Measurements from ENCODE around the gene CLCN1.

CLCN1 gene

DNA sequence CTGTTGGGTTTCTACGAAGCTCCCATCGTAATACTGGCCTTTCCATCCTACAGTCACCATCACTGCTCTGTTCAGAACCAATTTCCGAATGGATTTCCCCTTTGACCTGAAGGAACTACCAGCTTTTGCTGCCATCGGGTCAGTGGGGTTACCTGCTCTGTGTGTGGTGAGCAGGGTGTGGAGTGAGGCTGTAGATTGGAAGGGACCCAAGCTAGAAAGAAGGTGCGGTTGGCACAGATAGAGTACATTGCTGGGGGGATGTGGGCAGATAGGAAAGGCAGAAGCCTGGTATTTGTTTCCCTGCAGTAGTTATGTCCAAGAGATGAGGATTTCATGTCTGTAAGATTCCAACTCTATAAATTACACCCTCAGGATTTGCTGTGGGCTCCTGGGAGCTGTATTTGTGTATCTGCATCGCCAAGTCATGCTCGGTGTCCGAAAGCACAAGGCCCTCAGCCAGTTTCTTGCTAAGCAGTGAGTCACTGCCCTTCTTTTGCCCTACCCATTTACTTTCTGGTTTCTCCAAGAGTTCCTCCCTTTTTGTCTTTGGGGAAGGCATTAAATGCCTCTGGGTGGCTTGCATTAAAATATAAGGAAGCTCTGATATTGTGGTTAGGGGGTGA is 15.4 kb downstream of the CLCN1 start:
- H3K4me3 ChIP-seq (ENCODE audit: low read depth, low read length): no peak overlapping the region
- TF ChIP-seq, protein P1, sequence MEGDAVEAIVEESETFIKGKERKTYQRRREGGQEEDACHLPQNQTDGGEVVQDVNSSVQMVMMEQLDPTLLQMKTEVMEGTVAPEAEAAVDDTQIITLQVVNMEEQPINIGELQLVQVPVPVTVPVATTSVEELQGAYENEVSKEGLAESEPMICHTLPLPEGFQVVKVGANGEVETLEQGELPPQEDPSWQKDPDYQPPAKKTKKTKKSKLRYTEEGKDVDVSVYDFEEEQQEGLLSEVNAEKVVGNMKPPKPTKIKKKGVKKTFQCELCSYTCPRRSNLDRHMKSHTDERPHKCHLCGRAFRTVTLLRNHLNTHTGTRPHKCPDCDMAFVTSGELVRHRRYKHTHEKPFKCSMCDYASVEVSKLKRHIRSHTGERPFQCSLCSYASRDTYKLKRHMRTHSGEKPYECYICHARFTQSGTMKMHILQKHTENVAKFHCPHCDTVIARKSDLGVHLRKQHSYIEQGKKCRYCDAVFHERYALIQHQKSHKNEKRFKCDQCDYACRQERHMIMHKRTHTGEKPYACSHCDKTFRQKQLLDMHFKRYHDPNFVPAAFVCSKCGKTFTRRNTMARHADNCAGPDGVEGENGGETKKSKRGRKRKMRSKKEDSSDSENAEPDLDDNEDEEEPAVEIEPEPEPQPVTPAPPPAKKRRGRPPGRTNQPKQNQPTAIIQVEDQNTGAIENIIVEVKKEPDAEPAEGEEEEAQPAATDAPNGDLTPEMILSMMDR (IDR thresholded peaks at IDR 0.05; ENCODE audit: borderline replicate concordance, insufficient read depth, low read depth, low read length): no peak

DNA sequence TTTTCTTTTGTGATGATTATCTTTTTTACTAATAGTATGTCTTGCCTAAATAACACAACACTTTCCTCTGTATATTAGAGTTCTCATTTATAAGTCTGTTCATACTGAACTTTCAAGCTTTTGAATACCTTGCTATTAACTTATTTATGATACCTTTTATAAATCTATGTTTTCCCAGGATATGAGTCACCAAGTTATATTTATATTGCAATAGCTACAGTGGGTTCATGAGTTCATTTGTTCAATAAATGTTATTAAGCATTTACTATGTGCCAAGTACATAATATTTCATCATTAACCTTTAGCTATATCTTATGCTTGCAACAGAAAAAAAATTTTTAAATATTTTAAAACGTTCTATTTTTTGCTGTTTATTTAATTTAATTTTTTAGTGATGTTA is 18.3 kb downstream of the CLCN1 start:
- H3K4me3 ChIP-seq (ENCODE audit: low read depth, low read length): no peak overlapping the region
- TF ChIP-seq, protein P1 (IDR thresholded peaks at IDR 0.05; ENCODE audit: borderline replicate concordance, insufficient read depth, low read depth, low read length): no peak

DNA sequence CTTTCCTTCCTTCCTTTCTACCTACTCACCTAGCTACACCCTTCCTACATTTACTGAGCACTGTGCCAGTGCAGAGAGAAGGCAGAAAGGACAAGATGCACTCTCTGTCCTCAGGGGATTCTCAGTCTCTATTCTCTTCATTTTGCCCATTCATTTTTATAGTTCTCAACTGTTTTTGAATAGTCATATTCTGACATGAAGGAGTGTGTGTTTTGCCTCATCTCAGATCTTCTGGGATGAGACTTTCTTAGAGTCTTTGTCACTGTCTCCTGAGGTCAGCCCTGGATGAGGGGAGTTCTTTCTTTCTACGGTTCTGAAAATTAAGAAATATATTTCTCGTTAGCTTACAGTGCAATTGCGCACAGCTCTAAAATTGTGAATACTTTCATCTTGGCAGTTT is 21.3 kb downstream of the CLCN1 start:
- no peak overlapping the region for H3K4me3 ChIP-seq (ENCODE audit: low read depth, low read length)
- TF ChIP-seq, protein P1 (IDR thresholded peaks at IDR 0.05; ENCODE audit: borderline replicate concordance, insufficient read depth, low read depth, low read length): no peak

DNA sequence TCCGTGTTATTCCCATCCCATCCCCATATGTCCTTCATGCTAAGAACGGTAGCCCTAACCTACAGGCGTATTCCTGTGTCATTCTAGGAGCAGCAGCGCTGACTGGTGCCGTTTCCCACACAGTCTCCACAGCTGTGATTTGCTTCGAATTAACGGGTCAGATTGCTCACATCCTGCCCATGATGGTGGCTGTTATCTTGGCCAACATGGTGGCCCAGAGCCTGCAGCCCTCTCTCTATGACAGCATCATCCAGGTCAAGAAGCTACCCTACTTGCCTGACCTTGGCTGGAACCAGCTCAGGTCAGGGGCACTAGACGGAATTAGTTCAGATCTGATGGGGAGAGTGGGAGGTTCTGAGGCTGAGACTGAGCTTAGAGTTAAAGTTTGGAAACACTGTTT is 25.9 kb downstream of the CLCN1 start:
- H3K4me3 ChIP-seq (ENCODE audit: low read depth, low read length): no peak overlapping the region
- TF ChIP-seq, protein P1 (IDR thresholded peaks at IDR 0.05; ENCODE audit: borderline replicate concordance, insufficient read depth, low read depth, low read length): no peak

DNA sequence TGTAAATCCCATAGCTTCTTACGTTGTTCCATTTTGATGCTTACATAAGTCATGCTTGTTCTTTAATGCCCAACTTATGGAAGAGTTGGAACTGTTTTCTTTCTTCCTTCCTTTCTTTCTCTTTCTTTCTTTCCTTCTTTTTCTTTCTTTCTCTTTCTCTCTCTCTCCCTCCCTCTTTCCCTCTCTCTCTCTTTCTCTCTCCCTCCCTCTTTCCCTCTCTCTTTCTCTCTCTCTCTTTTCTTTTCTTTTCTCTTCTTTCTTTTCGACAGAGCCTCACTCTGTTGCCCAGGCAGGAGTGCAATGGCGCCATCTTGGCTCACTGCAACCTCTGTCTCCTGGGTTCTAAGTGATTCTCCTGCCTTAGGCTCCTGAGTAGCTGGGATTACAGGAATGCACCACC is 27.7 kb downstream of the CLCN1 start:
- H3K4me3 ChIP-seq (ENCODE audit: low read depth, low read length): no peak overlapping the region
- TF ChIP-seq, protein P1 (IDR thresholded peaks at IDR 0.05; ENCODE audit: borderline replicate concordance, insufficient read depth, low read depth, low read length): no peak

DNA sequence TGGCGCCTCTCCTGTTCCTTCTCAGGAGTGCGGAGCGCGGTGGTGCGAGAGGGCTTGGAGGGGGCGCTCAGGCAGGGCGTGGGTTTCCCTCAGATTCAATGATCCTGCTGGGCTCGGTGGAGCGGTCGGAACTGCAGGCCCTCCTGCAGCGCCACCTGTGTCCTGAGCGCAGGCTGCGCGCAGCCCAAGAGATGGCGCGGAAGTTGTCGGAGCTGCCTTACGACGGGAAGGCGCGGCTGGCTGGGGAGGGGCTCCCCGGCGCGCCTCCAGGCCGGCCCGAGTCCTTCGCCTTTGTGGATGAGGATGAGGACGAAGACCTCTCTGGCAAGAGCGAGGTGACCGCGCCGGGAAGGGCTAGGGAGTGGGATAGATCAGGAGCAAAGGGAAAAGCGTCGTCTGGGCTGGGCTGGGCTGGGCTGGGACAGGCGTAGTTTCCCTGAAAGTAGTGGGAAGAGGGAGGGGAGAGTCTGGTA is 29.6 kb downstream of the CLCN1 start:
- TF ChIP-seq, protein P1 (IDR thresholded peaks at IDR 0.05; ENCODE audit: borderline replicate concordance, insufficient read depth, low read depth, low read length): peak; percentile 72
- H3K4me3 ChIP-seq (ENCODE audit: low read depth, low read length): no peak overlapping the region

DNA sequence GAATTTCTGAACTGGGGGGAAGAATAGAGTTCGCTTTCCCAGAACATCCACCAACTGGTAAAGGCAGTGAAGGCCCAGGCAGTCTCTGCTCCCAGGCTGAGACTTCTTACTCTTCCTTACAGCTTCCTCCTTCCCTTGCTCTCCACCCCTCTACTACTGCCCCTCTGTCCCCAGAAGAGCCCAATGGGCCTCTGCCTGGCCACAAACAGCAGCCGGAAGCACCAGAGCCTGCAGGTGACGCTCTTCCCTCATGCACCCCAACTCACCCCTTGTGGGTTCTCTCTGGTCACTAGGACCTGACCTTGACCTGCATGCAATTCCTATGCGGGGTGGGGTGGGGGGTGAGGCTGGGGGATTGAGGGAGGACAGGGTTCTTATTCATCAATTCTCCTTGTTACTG is 30.1 kb downstream of the CLCN1 start:
- no peak overlapping the region for H3K4me3 ChIP-seq (ENCODE audit: low read depth, low read length)
- TF ChIP-seq, protein P1 (IDR thresholded peaks at IDR 0.05; ENCODE audit: borderline replicate concordance, insufficient read depth, low read depth, low read length): no peak

Data from GM12875 (cell line).